ENCODE data around the gene INPP5K. TPM values are rescaled to one million over a fixed set of nuclear protein-coding genes. Genes with fewer than 3 reads are reported as not detected.
"Not testable (repeated sequence)": the region's sequence is repeated elsewhere in the genome, so short reads cannot be mapped to it uniquely, and the experiment has no call there.

Gene INPP5K
- total RNA-seq, 1 donor from 2014 or later = 40.9 TPM

- no peaks in the 10 kb centered on the region for H3K4me1 Mint-ChIP-seq (ENCODE audit: unreplicated experiment)
- H3K4me3 Mint-ChIP-seq (ENCODE audit: unreplicated experiment) = peak overlapping the region; percentile 30
- peaks cover 3% of the 10 kb centered on the region for H3K27me3 Mint-ChIP-seq (ENCODE audit: unreplicated experiment)
- H3K9me3 Mint-ChIP-seq (ENCODE audit: unreplicated experiment) = no peaks in the 10 kb centered on the region
- H3K27ac Mint-ChIP-seq (ENCODE audit: unreplicated experiment) = no peak overlapping the region
- no peak for TF ChIP-seq CTCF (IDR thresholded peaks at IDR 0.05; ENCODE audit: unreplicated experiment)
- no peak for DNase-seq (ENCODE audit: low spot score)
- peaks cover 55% of the 10 kb centered on the region for H3K36me3 Mint-ChIP-seq (ENCODE audit: low read depth, unreplicated experiment)
Observed at GRCh38 chr17:1533661-1534325, 17.4 kb upstream of the INPP5K start.

- peaks cover 3% of the 10 kb centered on the region for H3K27me3 Mint-ChIP-seq (ENCODE audit: unreplicated experiment)
- H3K4me3 Mint-ChIP-seq (ENCODE audit: unreplicated experiment) = no peak overlapping the region
- peak; percentile 20 for TF ChIP-seq CTCF (IDR thresholded peaks at IDR 0.05; ENCODE audit: unreplicated experiment)
- peaks cover 51% of the 10 kb centered on the region for H3K36me3 Mint-ChIP-seq (ENCODE audit: low read depth, unreplicated experiment)
- no peaks in the 10 kb centered on the region for H3K9me3 Mint-ChIP-seq (ENCODE audit: unreplicated experiment)
- H3K4me1 Mint-ChIP-seq (ENCODE audit: unreplicated experiment) = no peaks in the 10 kb centered on the region
- DNase-seq (ENCODE audit: low spot score) = peak; percentile 43
- no peak overlapping the region for H3K27ac Mint-ChIP-seq (ENCODE audit: unreplicated experiment)
Observed at GRCh38 chr17:1532836-1533602, 16.6 kb upstream of the INPP5K start.

GRCh38 chr17:1529863-1530262, 13.5 kb upstream of the INPP5K start:
- Mint-ChIP-seq H3K27me3 (ENCODE audit: unreplicated experiment) (peaks cover 3% of the 10 kb centered on the region), H3K4me1 (ENCODE audit: unreplicated experiment) (no peaks in the 10 kb centered on the region), H3K4me3 (ENCODE audit: unreplicated experiment) (no peak overlapping the region), H3K36me3 (ENCODE audit: low read depth, unreplicated experiment) (peaks cover 46% of the 10 kb centered on the region), H3K9me3 (ENCODE audit: unreplicated experiment) (no peaks in the 10 kb centered on the region), H3K27ac (ENCODE audit: unreplicated experiment) (no peak overlapping the region)
- no peak for DNase-seq (ENCODE audit: low spot score)
- no peak for TF ChIP-seq CTCF (IDR thresholded peaks at IDR 0.05; ENCODE audit: unreplicated experiment)

- H3K4me3 Mint-ChIP-seq (ENCODE audit: unreplicated experiment); DNase-seq (ENCODE audit: low spot score); H3K27ac Mint-ChIP-seq (ENCODE audit: unreplicated experiment); H3K27me3 Mint-ChIP-seq (ENCODE audit: unreplicated experiment); H3K4me1 Mint-ChIP-seq (ENCODE audit: unreplicated experiment); H3K9me3 Mint-ChIP-seq (ENCODE audit: unreplicated experiment): not testable (repeated sequence)
- peaks cover 31% of the 10 kb centered on the region for H3K36me3 Mint-ChIP-seq (ENCODE audit: low read depth, unreplicated experiment)
Observed at GRCh38 chr17:1526876-1527275, 10.5 kb upstream of the INPP5K start.

GRCh38 chr17:1522626-1523025, 6.2 kb upstream of the INPP5K start:
- peaks cover 52% of the 10 kb centered on the region for H3K36me3 Mint-ChIP-seq (ENCODE audit: low read depth, unreplicated experiment)
- no peak for TF ChIP-seq CTCF (IDR thresholded peaks at IDR 0.05; ENCODE audit: unreplicated experiment)
- H3K4me1 Mint-ChIP-seq (ENCODE audit: unreplicated experiment) = peaks cover 30% of the 10 kb centered on the region
- H3K27me3 Mint-ChIP-seq (ENCODE audit: unreplicated experiment) = peaks cover 7% of the 10 kb centered on the region
- no peak overlapping the region for H3K4me3 Mint-ChIP-seq (ENCODE audit: unreplicated experiment)
- DNase-seq (ENCODE audit: low spot score) = no peak
- no peak overlapping the region for H3K27ac Mint-ChIP-seq (ENCODE audit: unreplicated experiment)
- no peaks in the 10 kb centered on the region for H3K9me3 Mint-ChIP-seq (ENCODE audit: unreplicated experiment)
